ENCODE data around the gene RNF10. TPM values are rescaled to one million over a fixed set of nuclear protein-coding genes. Genes with fewer than 3 reads are reported as not detected.

Gene RNF10
- total and polyA plus RNA-seq, 9 of the 15 experiments (the other 6 are each of a cell fraction or from before 2014, with no cell fraction given): 43.0 to 139 (median 80.1) TPM

GRCh38 chr12:120592121-120593049, 58.2 kb downstream of the RNF10 start (continued):
- no peak for TF ChIP-seq ZBTB1 (CRISPR knock-in tag; IDR thresholded peaks at IDR 0.05; ENCODE audit: borderline replicate concordance, low read depth)

- POLR2A ChIA-PET: interaction anchor here (0.6 to 0.8 kb wide), 3 partner anchors 19 to 1220 kb away, joined by 3 read pairs; partner anchors contain the start of gene MLEC
- intact Hi-C loops (cut with micrococcal nuclease) (no loop called here), in situ Hi-C loops (cut with MboI) (no loop called here)
- Histone ChIP-seq H3K36me3 (ENCODE audit: control insufficient read depth, insufficient read depth, low read length) (no peaks in the 10 kb centered on the region), H3K79me2 (ENCODE audit: control insufficient read depth, insufficient read depth, low read length) (no peaks in the 10 kb centered on the region), H3K4me1 (replicated peaks in 1 of 2; ENCODE audit: control insufficient read depth in 2 of 2, insufficient read depth in 2 of 2, low read length in 2 of 2) (peaks cover 6 to 12% of the 10 kb centered on the region in 2 experiments; a peak in 4 of 5 replicates), H3K9ac (ENCODE audit: insufficient read depth in 1 of 2, low read depth in 2 of 2, low read length in 2 of 2) (no peak overlapping the region; a peak in 1 of 4 replicates), H4K20me1 (replicated peaks; ENCODE audit: control insufficient read depth, insufficient read depth, low read length) (no peaks in the 10 kb centered on the region), H3K4me2 (ENCODE audit: insufficient read depth, low read length) (no peak overlapping the region), H3K27ac (ENCODE audit: extremely low read depth, low read depth, low read length) (no peak overlapping the region), H2AFZ (ENCODE audit: low read depth, low read length) (no peak overlapping the region), H3K4me3 (no peak overlapping the region), H3K9me3 (replicated peaks; ENCODE audit: control insufficient read depth, insufficient read depth, low read depth, low read length) (no peaks in the 10 kb centered on the region), H3K9me1 (ENCODE audit: control insufficient read depth, insufficient read depth, low read length) (no peaks in the 10 kb centered on the region), H3K27me3 (ENCODE audit: control insufficient read depth in 2 of 2, insufficient read depth in 2 of 2, low read length in 2 of 2) (peaks cover 0 to 16% of the 10 kb centered on the region in 2 experiments; a peak in 2 of 5 replicates)
- CTCF ChIA-PET (ENCODE audit: low intra/inter-chr PET ratio): no interaction called here
- DNase-seq (ENCODE audit: extremely low read depth in 1 of 4, low spot score in 3 of 4): no peak
- FAIRE-seq: no peak
- BruUV-seq (replicated peaks): no TSS peak
- no peak for ATAC-seq
- 35% methylated on average over 3 of the region's 3 CpGs for WGBS (ENCODE audit: insufficient coverage, low coverage, missing lambda C conversion rate)
- no peak for TF ChIP-seq ILF3 (IDR thresholded peaks at IDR 0.05; ENCODE audit: borderline replicate concordance)
- peak; percentile 64 for TF ChIP-seq RBM25 (IDR thresholded peaks at IDR 0.05; ENCODE audit: low read depth, low read length, severe bottlenecking)
- TF ChIP-seq BCOR (IDR thresholded peaks at IDR 0.05): peak; percentile 70
These were observed 62.7 kb downstream of the RNF10 start for GRCh38 chr12:120596901-120597300.

Measured in K562 (cell line).